ENCODE results near the gene EEF1A2.

EEF1A2 gene

DNA sequence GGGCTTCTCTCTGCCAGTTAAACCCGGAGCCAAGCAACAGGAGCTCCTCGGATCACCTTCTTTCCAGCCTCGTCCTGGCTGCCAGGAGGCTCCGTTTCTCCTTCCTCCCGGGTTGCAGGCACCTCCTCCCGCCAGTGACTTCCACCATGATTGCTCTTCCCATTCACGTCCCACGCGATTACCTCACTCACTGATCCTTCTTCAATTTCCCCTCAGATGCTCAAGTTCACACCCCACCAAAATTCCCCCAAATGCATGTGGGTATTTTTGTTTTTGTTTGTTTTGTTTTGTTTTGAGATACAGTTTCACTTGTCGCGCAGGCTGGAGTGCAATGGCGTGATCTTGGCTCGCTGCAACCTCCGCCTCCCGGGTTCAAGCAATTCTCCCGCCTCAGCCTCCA, 51.6 kb downstream of the EEF1A2 start:
- no peak for DNase-seq

DNA sequence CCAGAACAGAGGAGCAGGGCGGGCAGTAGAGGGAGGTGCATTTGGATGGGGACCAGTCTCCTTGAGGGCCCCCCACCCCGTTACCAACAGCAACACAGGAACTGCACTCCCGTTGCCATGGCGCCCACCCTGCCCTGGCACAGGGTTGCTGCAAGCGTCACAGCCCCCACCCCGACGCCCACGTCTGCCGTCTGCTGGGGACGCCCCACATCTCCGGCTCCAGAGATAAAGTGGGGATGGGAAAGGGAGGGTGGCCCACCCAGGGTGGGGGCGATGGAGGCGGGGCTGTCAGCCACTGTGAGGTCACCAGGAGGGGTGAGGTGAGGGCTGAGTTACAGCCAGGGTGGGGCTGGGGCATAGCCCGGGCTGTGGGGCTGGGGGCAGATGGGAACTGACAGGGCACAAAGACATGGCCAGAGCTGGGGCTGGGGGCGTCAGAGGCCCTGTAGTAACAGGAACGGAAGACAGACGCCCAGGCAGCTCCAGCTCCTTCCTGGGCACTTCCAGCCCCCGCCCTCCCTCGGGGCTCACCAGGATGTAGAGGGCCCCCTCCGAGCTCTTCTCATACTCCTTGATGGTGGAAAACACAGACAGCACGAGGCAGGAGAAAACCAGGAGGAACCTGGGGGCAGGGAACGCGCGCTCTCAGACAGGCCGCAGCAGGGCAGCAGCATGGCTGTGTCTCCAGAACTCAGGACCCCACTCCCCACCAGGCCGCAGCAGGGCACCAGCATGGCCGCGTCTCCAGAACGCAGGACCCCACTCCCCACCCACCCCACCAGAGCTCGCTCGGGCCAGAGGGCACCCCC, 52.5 kb downstream of the EEF1A2 start:
- no peak for DNase-seq

DNA sequence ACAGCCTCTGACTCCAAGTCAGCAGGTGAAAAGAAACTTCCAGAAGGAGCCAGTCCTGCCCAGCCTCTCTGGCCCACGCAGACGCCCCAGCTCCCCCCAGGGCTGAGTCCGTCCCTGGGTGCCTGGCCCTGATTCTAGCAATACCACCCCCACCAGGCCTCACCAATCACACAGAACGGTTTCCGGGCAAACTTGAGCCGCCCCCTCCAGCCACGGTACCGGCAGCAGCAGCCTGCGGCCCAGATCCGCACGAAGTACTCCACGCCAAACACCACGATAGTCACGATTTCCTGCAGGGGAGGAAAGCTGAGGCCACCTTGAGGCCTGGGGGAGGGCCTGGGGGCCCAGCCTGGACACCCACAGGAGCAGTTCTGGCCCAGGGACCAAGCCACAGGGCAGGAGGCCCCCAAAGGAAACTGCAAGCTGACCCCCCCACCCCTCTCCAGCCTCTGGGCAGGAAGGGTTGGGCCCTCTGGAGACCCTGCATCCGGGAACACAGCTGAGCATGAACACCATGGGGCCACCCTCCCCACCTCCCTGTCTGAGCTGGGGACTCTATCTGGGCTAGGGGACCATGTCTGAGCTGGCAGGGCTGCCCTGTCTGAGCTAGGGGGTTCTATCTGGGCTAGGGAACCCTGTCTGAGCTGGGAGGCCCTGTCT, 53.7 kb downstream of the EEF1A2 start:
- DNase-seq = no peak

DNA sequence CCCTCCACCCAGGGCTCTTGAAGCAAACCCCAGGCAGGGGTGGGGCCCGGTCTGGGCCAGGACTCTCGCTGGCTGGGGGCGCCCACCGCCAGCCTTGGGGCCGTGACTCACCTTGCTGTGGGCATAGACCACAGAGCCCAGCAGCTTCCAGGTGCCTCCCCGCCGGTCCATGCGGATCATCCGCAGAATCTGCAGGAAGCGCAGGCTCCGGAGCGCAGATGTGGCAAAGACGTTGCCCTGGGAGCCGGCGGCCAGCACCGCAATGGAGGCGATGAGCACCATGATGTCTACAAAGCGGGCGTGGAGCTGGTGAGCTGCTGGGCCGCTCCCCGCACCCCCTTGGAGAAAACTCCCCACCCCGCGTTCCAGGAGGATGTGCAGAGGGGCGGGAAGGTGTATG, 54.3 kb downstream of the EEF1A2 start:
- DNase-seq = no peak

DNA sequence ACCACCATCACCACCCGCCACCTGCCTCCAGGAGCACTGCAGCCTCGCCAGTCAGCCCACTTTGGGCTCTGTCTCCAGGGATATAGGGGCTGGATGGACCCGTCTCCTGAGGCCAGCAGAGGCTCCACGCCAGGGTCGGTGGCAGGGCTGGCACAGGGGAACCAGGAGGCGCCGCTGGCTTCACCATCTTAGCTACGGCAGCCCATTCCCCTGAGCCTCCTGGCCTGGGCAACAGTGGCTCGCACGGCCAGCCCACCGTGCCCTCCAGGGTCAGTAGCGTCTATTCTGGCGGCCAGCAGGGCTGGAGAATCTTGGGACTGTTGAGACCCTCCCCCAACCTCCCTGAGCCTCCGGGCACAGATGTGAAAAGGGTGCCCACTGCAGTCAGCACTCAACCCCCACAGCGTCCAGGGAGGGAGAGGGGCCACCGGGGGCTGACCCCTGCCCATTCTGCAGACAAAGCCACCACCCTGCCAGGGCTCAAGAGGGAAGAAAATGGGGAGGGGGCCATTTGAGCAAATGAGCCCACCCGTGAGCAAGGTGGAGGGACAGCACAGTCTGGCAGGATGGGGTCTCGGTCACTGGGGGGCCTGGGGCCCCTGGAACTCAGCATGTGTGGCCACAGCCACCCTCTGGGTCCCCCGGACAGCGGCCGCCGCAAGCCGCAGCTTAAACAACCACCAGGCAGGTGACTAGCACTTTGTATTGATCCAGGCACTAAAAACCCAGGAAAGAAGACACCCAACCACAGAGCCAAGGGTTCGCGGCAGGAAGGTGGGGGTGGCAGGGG, 55.1 kb downstream of the EEF1A2 start:
- DNase-seq = no peak

DNA sequence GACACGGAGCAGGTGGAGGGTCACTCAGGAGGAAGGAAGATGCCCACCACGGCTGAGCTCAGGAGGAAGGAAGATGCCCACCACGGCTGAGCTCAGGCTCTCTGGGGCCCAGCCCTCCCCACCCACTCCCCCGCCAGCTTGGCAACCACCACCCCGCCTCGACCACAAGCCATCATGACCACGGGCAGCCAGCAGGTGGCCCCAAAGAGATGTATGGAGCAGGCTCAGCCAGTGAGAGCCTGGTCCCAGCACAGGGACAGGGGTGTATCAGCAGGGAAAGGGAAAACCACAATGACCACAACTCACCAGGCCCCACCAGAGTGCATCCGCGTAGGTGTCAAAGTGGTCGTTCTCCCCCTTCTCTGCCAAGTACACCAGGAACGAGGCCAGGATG, 56.8 kb downstream of the EEF1A2 start:
- DNase-seq = peak in 1 of 2 donors; percentile 24

DNA sequence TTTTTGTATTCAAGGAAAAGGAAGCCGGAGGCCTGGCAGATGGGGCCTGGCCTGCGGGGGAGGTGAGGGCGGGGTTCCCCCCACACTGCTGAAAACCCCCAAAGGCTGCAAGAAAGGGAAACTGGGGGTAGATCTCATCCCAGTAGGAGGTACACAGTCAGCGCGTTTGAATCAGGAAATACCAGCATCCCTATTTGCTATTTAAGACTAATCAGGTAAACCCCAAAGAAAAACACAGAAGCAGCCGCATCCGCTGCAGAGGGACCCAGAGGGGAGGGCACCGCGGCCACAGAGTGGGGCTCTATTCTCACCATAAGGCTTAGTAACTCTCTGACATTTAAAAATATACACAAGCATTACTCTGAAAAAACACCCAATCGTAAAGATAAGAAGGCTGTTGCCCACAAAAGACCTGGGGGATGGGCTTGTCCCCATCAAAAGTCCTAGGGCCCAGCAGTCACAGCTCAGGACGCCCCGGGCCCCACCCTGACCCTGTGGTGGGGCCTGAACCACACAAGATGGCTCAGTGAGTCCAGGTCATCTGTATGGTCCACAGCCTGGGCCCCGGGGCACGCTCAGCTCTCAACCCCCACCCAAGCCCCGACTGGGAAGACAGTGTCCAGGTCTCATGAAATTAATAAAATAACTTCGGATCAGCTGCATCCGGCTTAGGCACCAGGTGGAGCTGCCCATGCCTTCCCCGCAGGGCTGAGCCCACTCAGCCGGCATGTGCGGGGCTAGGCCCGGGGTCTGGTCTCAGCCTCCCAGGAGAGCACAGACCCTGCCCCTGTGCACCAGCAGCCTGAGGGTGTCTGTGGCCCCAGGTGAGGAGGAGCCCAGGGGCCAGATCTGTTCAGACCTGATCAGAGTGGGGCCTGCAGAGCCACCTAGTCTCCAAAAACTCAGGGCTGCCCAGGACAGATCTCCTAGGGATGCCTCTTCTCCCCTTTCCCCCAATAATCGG, 57.5 kb downstream of the EEF1A2 start:
- DNase-seq = peak in 1 of 2 donors; percentile 74

DNA sequence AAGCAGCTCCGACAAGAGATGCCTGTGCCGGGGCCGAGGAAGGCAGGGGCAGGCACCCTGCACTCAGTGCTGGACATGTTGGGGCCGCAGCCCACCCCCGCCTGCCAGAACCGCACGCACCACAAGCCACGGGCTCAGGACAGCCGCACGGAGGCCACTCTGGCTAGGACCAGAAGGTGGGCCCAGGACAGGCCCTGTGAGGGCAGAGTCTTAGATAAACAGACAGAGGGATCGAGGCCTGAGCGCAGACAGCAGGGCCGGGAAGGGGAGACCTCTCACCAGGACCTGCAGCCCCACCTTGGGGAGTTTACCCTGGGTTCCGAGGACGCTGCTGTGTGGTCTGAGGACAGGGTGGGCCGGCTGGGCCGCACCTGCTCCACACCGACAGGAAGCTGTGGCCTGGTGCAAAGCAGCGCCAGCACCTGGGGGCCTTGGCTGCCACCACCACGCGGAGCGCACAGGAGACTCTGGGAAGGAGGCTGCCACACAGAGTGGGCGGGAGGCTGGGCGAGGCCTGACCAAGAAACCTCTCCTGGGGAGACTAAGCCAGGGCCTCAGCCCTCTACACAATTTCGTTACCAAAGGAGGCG, 58.4 kb downstream of the EEF1A2 start:
- DNase-seq = no peak

DNA sequence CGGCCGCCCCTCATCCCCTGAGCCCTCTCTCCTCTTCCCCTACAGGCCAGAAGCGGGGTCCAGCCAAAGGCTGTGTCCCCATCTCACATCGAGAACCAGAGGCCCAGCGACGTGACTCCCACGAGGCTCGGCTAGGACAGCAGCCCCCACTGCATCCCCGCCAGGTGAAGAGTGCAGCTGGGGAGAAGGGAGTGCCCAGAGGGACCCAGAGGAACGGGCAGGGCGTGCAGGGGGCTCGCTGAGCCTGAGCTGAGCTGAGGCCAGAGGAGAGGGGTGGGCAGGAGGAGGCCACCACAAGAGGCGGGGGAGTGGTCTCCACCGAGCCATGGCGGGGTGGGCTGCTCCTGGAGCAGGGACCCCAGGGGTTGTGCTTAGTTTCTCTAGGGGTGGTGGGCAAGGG, 59.0 kb downstream of the EEF1A2 start:
- DNase-seq = no peak

DNA sequence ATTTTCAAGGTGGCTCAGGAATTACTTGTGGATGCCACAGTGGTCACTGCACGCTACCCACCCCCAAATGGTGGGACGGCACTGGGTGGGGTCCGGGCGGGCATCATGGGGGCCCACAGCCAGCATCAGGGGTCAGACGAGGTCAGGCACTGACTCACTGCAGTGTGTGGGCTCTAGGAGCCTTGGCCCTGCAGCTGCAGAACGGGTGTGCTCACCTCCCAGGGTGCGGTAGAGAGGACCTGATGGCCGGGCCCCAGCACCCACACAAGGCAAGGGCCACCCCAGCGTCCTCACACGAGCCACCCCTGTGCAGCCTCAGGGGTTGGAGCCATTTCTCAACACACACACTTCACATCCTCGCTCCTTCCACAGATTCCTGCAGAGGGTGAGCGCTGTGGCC, 60.8 kb downstream of the EEF1A2 start:
- no peak for DNase-seq
